ENCODE results near the gene DDI2.

DDI2 gene

DNA sequence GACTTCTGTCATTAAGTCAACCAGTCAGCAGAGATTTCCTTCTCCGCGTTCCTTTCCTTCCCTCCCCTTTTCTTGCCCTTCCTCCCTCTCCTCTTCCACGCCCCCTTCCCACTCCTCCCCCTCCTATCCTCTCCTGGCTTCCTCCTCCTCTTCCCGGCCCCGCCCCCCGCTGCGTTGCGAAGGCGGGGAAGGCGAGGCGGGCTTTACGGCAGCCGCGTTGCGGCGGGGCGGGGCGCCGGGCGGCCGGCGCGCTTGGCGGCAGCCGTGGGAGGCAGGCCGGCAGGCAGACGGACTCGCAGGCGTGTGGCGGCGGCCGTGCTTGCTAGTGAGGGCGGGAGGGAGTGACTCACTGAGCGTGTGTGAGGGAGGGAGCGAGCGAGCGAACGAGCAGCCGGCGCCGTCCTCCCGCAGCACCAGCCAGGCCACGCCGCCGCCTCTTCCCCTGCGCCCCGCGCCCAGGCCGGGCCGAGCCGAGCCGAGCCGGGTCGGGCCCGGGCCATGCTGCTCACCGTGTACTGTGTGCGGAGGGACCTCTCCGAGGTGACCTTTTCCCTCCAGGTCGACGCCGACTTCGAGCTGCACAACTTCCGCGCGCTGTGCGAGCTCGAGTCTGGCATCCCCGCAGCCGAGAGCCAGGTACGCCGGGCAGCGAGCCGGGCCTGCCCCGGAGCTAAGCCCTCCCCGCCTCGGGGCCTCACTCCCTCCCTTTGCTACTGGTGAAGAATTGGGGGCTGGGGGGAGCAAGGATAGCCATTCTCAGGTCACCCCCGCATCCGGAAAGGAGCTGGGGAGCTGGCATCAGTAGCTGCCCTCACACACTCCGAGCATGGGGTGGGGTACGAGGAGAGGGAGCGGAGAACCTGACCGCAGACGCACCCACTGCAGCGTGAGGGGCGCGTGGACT is at the start of gene DDI2:
Gene DDI2 (plus strand): TSS at position 286 of the 904 bp plus-strand sequence. CDS start 213 bp downstream, at position 499.
- Mint-ChIP-seq H3K27me3 (no peaks in the 10 kb centered on the region), H3K27ac (peak within 1 kb of the TSS; percentile 99), H3K9me3 (no peaks in the 10 kb centered on the region), H3K4me1 (peaks cover 15 to 51% of the 10 kb centered on the region in 2 donors), H3K36me3 (peaks cover 21 to 32% of the 10 kb centered on the region in 2 donors), H3K4me3 (peak within 1 kb of the TSS; percentile 94 to 95)
- DNase-seq (peak; percentile 93), ATAC-seq (replicated peaks) (peak; percentile 74 to 79)

DNA sequence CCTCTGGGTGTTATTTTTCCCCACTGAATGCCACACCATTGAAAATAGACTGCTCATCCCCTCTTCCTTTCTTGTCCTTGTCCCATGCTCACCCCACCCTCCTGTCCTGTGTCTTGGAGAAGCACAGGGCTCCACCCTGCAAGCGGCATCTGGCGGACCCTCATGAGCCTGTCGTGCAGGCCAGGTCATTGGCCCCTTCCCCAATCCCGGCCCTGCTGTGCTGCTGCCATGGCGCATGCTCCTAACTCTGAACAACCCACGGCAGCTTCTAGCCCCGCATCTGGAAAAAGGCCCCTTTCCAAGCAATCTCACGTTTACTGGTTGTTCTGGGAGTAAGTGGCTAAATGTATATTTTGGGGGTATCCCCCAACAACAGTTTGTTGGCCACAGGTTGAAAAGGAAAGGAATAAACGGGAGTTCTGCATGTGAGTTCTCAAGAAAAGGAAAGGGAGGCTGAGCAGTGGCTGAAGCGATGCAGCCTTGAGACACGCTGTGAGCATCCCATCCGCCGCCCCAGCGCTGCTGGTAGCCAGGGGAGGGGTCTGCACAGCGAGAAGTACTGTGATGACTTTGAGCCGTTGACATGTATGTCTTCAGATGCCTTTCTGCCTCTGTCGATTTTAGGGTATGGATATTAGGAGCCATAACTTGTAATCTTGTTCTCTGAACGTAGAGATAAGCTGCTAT is 48.7 kb upstream of the DDI2 start:
- ATAC-seq (replicated peaks) (no peak), DNase-seq (no peak)
- peaks cover 30 to 52% of the 10 kb centered on the region in 2 donors for H3K36me3 Mint-ChIP-seq
- no peaks in the 10 kb centered on the region for H3K27me3 Mint-ChIP-seq
- no peaks in the 10 kb centered on the region for H3K9me3 Mint-ChIP-seq
- no peak overlapping the region for H3K4me3 Mint-ChIP-seq
- peak overlapping the region; percentile 49 for H3K27ac Mint-ChIP-seq
- peaks cover 18 to 54% of the 10 kb centered on the region in 2 donors for H3K4me1 Mint-ChIP-seq

DNA sequence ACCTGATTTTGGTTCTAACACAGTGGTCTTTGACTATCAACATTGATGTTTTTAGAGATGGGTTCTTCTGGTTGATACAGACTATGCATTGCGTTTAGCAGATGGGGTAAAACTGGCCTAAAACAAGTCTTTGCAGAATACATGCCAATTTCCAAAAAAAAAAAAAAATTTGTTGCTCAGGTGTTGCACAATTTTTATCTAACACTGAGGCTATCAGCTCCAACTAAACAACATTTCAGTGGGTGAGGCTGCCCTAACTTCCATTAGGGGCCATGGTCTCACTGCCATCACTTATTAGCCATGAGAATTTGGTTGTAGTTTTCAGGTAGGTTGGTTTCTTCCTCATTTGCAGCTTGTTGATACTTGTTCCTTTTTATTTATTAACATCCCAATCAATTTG is 46.4 kb upstream of the DDI2 start:
- H3K4me3 Mint-ChIP-seq: no peak overlapping the region
- H3K27me3 Mint-ChIP-seq: no peaks in the 10 kb centered on the region
- peaks cover 19 to 46% of the 10 kb centered on the region in 2 donors for H3K36me3 Mint-ChIP-seq
- H3K9me3 Mint-ChIP-seq: no peaks in the 10 kb centered on the region
- peaks cover 15 to 38% of the 10 kb centered on the region in 2 donors for H3K4me1 Mint-ChIP-seq
- ATAC-seq (replicated peaks) (no peak), DNase-seq (no peak)
- H3K27ac Mint-ChIP-seq: no peak overlapping the region

DNA sequence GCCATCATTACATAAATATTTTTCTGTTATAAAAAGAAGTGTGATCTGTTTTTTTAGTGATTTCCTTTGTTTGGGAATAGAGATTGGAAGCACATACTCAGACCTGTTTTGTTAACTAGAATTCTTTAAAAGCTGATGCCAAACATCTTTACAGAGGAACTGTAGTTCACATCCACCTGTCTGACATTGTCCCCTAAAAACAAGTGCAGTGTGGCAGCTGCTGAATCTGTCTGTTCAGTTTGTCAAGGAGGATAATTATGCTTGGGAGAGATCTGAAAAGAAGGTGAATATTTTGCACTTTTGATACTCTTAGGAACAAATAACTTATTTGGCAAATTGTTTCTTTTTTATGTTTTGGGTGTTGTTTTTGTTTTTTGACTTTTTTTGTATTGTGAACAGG is 46.0 kb upstream of the DDI2 start:
- Mint-ChIP-seq H3K4me3 (peak overlapping the region in 1 of 2 donors; percentile 25), H3K4me1 (peaks cover 15 to 34% of the 10 kb centered on the region in 2 donors), H3K9me3 (no peaks in the 10 kb centered on the region), H3K27me3 (no peaks in the 10 kb centered on the region), H3K36me3 (peaks cover 17 to 42% of the 10 kb centered on the region in 2 donors), H3K27ac (peak overlapping the region; percentile 88)
- no peak for ATAC-seq (replicated peaks)
- no peak for DNase-seq

DNA sequence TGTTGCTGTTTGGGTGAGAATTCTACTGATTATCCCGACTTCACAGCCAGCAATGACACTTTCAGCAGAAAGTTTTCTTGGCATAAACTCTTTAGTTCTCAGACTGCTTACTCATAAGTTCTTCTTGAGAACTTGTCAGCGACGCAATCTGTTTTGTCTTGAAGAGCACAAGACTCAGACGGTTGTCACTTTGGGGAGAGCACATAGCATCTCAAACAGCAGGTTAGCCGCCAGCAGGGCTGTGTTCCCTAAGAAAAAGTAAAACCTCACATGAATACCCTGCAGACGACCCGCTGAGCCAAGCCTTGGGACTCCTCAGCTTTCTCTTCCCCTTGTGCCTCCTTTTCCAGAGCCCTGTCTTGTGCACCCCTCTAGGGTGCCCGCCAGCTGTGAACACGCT is 43.8 kb upstream of the DDI2 start:
- Mint-ChIP-seq H3K4me3 (peak overlapping the region in 1 of 2 donors; percentile 25), H3K27ac (peak overlapping the region; percentile 76), H3K27me3 (no peaks in the 10 kb centered on the region), H3K4me1 (peaks cover 16 to 32% of the 10 kb centered on the region in 2 donors), H3K36me3 (peaks cover 16 to 32% of the 10 kb centered on the region in 2 donors), H3K9me3 (no peaks in the 10 kb centered on the region)
- DNase-seq: no peak
- no peak for ATAC-seq (replicated peaks)

DNA sequence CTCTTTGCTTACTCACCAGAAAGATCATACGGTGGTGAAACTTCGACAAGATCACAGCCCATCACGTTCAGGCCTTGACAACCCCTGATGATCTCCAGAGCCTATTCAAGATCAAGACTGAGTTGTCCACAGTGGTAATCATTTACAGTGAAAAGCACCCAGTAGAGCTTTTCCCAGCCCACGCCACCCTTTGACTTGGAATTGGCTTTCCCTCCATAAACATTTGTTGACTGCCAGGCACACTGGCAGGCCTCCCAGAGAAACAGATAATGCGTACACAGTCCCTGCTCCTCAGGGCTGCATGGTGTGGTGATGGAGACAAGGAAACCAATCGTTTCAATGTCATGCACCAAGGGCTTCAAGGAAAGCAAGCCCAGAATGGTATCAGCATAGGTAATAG is 42.5 kb upstream of the DDI2 start:
- DNase-seq (no peak), ATAC-seq (replicated peaks) (no peak)
- no peaks in the 10 kb centered on the region for H3K27me3 Mint-ChIP-seq
- peak overlapping the region; percentile 25 for H3K27ac Mint-ChIP-seq
- H3K36me3 Mint-ChIP-seq: peaks cover 17 to 26% of the 10 kb centered on the region in 2 donors
- H3K9me3 Mint-ChIP-seq: no peaks in the 10 kb centered on the region
- H3K4me3 Mint-ChIP-seq: no peak overlapping the region
- peaks cover 25 to 45% of the 10 kb centered on the region in 2 donors for H3K4me1 Mint-ChIP-seq

DNA sequence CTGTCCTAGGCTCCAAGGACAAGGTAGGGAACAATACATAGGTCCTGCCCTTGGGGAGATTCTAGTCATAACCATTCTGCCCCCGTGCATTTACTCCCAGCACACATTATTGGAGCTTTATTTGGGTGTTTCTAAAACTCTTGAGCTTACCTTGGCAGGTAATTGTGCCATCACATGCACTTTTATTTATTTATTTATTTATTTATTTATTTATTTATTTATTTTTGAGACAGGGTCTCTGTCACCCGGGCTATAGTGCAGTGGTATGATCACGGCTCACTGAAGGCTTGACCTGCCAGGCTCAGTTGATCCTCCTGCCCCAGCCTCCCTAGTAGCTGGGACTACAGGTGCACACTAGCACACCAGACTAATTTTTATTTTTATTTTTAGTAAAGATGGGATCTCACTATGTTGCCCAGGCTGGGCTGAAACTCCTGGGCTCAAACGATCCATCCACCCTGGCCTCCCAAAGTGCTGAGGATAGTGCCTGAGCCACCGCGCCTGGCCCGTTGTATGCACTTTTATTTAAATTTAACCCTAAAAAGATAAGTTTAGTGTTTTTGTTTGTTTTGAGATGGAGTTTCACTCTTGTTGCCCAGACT is 41.6 kb upstream of the DDI2 start:
- H3K4me1 Mint-ChIP-seq: peaks cover 28 to 50% of the 10 kb centered on the region in 2 donors

DNA sequence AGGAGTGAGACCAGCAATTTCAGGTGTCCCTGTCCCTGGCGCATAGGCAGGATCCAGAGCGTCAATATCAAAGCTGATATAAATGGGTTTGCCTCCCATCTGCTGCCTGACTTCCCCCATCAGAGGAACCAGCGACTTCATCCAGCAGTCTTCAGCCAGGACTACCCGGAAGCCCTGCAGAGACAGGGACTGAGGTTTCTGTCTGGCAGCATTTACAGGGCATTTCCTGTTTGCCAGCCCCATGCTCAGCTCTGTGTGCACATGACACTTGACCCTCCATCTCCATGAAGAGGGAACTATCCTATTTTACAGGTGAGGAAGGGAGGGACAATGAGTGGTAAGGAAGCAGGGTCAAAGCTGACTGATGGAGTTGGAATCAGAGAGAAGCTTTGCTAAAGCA is 39.6 kb upstream of the DDI2 start:
- peaks cover 12 to 22% of the 10 kb centered on the region in 2 donors for H3K36me3 Mint-ChIP-seq
- no peak overlapping the region for H3K4me3 Mint-ChIP-seq
- peaks cover 23 to 35% of the 10 kb centered on the region in 2 donors for H3K4me1 Mint-ChIP-seq
- DNase-seq (no peak), ATAC-seq (replicated peaks) (no peak)
- peak overlapping the region; percentile 14 for H3K27ac Mint-ChIP-seq
- no peaks in the 10 kb centered on the region for H3K27me3 Mint-ChIP-seq
- H3K9me3 Mint-ChIP-seq: no peaks in the 10 kb centered on the region

More for the DNA sequence above, 41.6 kb upstream of the DDI2 start:
- DNase-seq: no peak
- Mint-ChIP-seq H3K4me3 (no peak overlapping the region), H3K9me3 (no peaks in the 10 kb centered on the region), H3K36me3 (peaks cover 15 to 23% of the 10 kb centered on the region in 2 donors), H3K27ac (no peak overlapping the region), H3K27me3 (no peaks in the 10 kb centered on the region)
- ATAC-seq (replicated peaks): no peak

DNA sequence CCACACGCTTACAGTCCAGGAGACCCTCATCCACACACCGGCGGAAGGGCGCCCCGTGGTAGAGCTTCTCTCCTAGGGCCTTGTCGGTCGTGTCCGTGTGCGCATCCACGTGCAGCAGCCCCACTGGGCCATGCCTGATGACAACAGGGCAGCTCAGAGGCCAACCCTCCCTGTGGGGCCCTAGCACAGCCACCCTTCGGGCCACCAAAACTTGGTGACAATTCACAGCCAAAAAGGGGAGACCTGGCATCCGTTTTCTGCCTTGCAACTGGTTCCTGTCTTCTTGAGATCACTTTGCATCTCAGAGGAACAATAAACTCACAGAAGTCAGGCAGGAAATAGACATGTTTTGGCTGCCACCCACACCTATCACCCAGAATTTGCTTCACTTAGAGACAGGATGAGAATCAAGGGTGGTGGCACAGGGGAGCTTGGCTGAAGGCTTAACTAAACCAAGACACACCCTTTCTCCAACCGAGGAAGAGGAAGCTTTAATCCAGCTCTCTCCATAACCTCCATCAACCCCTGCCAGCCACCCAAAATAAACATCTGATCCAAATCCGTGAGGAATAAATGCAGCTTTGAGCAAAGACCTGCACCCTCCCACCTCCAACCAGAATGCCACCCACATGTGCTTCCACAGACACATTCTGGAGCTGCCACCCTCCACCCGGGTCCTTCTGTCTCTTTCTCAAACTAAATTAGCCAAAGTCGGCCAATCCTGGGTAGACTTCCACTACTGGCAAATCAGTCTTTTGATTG is 38.2 kb upstream of the DDI2 start:
- H3K27ac Mint-ChIP-seq: peak overlapping the region; percentile 91
- DNase-seq: no peak
- ATAC-seq (replicated peaks): peak; percentile 69 to 76
- H3K36me3 Mint-ChIP-seq: peaks cover 10 to 17% of the 10 kb centered on the region in 2 donors
- no peaks in the 10 kb centered on the region for H3K27me3 Mint-ChIP-seq
- H3K4me3 Mint-ChIP-seq: peak overlapping the region; percentile 29 to 30
- H3K9me3 Mint-ChIP-seq: no peaks in the 10 kb centered on the region
- H3K4me1 Mint-ChIP-seq: peaks cover 19 to 32% of the 10 kb centered on the region in 2 donors

DNA sequence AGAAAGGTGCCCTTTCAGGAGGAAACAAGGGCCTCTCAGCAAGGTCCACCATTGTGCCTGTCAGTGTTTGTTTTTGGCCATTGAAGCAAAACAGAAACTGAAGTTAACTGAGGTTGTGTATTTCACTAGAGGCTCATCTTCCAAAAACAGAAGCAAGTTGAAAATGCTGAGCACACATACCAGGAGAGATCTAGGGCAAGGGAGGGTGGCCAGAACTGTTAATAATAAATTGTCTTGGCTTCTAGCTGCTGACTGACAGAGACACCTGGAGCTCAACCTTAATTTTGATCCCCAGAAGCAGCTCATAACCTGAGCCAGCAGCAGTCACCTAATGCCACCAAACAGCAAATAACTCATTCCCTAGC is 37.6 kb upstream of the DDI2 start:
- Mint-ChIP-seq H3K27ac (peak overlapping the region; percentile 91), H3K36me3 (peaks cover 10 to 14% of the 10 kb centered on the region in 2 donors), H3K4me1 (peaks cover 19 to 38% of the 10 kb centered on the region in 2 donors), H3K4me3 (peak overlapping the region; percentile 29 to 30), H3K9me3 (no peaks in the 10 kb centered on the region), H3K27me3 (no peaks in the 10 kb centered on the region)
- DNase-seq: no peak
- ATAC-seq (replicated peaks): peak in 1 of 2 donors; percentile 5

DNA sequence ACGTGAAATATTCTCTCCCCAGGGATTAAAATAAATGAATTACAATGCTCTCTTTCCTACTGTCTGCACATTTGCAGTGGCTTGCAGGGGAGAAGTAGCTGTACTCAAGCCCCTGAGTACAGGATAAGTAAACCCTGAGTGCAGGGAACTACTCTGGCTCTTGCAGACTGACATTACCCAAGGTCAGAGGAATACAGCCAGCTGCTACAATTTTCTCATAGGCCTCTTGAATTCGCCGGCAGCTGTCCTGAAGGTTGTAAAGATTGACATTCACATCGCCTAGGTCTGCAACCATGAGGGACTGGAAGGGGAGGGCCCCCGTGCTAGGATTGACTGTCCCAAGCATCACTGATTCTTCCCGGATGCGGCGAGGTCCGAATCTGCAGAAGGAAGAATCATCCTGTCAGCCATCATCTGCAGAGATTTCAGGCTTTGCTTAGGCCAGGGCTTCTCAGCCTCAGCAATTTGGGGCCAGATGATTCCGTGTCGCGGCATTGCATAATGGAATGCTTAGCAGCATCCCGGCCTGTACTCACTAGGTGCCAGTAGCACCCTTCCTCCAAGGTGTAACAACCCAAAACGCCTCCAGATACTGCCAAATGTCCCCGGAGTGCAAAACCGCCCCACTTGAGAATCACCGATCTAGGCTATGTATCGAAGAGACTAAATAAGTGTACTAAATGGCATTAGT is 34.1 kb upstream of the DDI2 start:
- DNase-seq (no peak), ATAC-seq (replicated peaks) (no peak)
- H3K27me3 Mint-ChIP-seq: no peaks in the 10 kb centered on the region
- H3K36me3 Mint-ChIP-seq: peaks cover 11 to 18% of the 10 kb centered on the region in 2 donors
- peak overlapping the region; percentile 61 to 90 for H3K4me3 Mint-ChIP-seq
- H3K9me3 Mint-ChIP-seq: peaks cover 0 to 2% of the 10 kb centered on the region in 2 donors
- H3K4me1 Mint-ChIP-seq: peaks cover 17 to 54% of the 10 kb centered on the region in 2 donors
- H3K27ac Mint-ChIP-seq: peak overlapping the region; percentile 62

DNA sequence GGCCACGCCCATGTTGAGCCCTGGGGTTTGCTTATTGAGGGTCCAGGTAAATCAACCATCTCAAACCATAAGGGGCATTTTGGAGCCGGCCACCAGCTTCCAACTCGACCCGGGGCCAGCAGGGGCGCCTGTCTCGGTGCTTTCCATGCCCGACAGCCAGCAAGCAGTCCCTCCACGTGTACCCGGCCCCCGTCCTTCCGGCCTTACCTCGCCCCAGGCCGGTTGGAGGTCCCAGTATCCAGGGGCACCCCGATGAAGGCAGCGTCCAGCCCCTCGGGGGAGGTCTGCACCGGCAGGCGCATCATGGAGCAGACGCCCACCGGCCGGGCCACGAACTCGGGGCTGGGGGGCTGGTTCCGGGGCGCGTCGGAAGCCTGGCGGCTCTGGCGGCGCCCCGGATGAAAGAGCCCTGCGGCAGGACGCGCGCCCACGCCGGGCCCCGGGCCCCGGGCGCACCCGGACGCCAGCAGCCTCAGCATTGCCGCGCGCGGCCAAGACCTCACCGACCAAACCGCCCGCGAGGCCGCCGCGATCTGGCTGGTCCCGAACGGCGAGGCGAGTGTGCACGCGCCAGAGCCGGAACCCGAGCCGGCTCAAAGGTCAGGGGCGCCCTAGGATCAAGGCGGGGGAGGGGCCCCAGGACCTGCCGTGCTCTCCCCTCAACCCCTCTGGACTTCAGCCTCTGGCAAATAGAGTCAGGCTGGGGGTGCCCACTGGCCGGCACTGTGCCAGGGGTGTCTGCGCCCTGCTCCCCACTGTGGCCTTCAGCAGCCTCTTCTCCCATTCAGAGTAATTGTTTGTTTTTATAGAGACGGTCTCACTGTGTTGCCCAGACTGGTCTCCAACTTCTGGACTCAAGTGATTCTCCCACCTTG is 32.5 kb upstream of the DDI2 start, which contains the start of gene AGMAT:
Gene AGMAT (minus strand): TSS at position 563 of the 875 bp plus-strand sequence. CDS start 84 bp downstream, at position 479.
- DNase-seq: peak; percentile 67
- peak within 1 kb of the TSS; percentile 88 to 90 for H3K4me3 Mint-ChIP-seq
- H3K27ac Mint-ChIP-seq: peak within 1 kb of the TSS; percentile 95
- H3K27me3 Mint-ChIP-seq: no peaks in the 10 kb centered on the region
- H3K4me1 Mint-ChIP-seq: peaks cover 4 to 39% of the 10 kb centered on the region in 2 donors
- peak; percentile 88 to 90 for ATAC-seq (replicated peaks)
- H3K9me3 Mint-ChIP-seq: peaks cover 0 to 3% of the 10 kb centered on the region in 2 donors
- H3K36me3 Mint-ChIP-seq: peaks cover 10 to 17% of the 10 kb centered on the region in 2 donors

Data from stimulated activated naive B cell treated with anti-CD40 and anti-IgM and Interleukin-4, amounts not matched to agents 10 μg/mL and 1 μg/mL and 100 μg/mL, for 72 hours (primary cell).